RCC 7860 (cell line): ENCODE data around the gene SLCO2B1.

Experiments used
- DNase-seq: peaks from one replicate; pipeline ENCODE4 v3.0.0-alpha.2; 2015; ENCODE audit warnings: low spot score
- FAIRE-seq: peaks from 2 replicates; lab custom pipeline; 2012; peaks lifted over from hg19 to GRCh38; lab: Jason Lieb, UNC

The SLCO2B1 gene

DNA sequence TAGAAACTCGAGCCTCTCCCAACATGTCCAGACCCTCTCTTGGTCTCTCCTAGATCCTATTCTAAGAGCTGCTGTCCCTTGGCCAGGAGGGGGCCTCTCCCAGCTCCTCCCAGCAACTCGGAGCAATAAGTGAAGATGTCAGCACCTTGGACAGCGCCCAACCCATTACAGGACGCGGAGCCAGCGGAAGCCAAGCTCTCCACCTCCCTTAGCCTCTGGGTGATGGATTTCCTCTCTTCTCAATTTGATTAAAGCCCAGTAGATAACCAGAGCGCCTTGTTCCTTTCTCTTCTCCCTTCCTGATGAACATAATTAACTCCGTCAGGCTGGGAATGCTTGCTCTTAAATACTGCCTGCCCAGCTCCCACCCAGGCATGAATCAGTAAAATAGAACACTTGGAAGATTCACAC is 63.5 kb downstream of the SLCO2B1 start:
- FAIRE-seq (no peak), DNase-seq (peak; percentile 50)

DNA sequence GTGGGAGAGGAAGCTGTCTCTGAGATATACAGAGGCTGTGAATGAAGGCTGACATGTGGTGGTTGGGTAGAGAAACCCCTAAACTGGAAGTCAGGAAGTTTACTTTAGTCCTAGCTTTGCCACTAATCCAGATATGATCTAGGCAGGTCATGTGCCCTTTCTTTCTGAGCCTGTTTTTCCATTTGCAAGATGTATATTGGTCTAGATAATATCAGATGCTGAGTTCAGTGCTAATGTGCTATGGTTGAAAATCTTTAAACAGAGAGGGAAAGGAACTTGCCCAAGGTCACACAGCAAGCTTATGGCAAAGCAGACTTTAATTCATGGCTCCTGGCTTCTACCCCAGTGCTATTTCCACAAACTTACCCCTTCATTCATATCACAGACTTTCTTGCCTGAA is 63.9 kb downstream of the SLCO2B1 start:
- DNase-seq = no peak

DNA sequence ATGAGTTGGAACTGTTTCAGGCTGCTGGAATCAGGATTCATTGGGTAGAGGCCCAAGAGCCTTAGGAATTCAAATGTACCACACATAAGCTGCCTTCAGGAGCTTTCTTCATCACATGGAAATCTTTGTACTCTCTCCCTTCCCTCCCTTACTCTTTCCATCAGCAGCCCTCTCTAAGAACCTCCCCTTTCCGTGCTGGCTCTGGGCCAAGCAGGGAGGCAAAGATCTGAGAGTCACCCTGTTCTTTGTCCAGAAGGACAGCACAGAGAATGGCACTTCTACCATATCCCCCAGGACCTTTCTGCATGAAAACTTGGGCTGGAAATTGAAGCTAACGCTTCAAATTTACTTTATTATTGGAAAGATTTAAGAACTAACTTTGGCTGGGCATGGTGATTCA is 69.0 kb downstream of the SLCO2B1 start:
- no peak for FAIRE-seq
- no peak for DNase-seq

More for the DNA sequence above, 63.9 kb downstream of the SLCO2B1 start:
- FAIRE-seq = no peak

DNA sequence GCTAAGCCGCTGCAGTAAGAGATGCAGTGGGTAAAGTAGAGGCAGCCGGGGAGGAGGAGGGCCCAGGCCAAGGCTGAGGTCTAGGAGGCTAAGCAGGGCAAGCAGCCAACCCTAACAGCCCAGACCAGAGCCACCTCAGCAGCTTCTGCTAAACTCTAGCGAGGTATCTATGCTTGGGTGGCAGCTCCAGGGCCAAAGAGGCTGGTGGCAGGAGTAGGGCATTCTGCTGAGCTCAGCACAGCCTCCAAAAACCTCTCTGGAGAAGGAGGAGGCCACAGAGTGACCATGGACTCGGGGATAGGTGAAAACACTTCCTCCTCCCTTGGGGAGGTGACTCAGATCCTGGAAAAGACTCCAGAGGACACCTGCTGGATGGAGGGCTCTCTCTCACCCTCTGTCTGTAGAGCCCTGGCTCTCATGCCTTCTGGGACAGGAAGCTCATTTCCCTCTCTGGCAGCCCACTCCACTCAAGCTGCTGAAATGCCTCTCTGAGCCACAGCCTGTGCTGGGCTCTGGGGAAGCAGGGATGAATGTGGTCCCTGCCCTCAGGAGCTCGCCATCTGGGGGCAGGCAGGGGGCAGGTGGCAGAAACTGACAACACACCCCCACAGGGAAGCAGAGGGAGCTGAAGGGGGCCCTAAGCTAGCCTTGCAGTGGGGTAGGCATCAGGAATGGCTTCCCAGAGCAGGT is 73.2 kb downstream of the SLCO2B1 start:
- DNase-seq = no peak
- no peak for FAIRE-seq

DNA sequence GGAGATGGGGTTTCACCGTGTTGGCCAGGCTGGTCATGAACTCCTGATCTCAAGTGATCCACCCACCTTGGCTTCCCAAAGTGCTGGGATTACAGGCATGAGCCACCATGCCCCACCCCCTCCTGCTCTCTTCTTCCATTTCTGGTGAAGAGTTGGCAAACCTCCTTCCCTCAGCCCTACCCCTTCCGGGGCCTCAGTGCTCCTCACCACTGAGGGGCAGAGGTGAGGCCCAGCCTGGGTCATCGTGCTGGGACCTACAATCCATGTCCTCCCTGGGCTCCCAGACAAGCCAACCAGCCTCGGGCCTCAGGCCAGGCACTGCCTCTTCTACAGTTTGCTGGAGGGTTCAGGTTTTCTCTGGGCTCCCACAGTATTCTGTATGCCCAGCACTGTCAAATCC is 74.9 kb downstream of the SLCO2B1 start:
- FAIRE-seq (no peak), DNase-seq (no peak)

DNA sequence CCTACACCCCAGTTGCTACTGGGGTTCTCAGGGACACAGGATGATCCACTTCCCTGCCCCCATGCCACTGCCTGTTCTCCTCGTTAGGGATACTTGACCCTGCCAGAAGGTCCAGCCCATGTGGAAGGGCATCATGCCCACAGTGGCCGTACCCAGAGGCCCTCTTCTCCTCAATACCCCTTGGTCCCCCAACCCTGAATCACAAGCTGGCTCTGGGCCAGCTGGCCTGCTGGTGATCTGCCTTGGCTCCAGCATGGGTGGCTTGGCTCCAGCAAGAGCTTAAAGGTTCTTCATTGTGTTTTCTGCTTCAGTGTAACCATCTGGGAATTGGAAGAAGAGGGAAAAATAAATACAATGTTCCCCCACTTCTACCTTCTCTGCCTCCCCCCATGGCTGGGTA is 78.6 kb downstream of the SLCO2B1 start:
- DNase-seq = no peak
- no peak for FAIRE-seq

DNA sequence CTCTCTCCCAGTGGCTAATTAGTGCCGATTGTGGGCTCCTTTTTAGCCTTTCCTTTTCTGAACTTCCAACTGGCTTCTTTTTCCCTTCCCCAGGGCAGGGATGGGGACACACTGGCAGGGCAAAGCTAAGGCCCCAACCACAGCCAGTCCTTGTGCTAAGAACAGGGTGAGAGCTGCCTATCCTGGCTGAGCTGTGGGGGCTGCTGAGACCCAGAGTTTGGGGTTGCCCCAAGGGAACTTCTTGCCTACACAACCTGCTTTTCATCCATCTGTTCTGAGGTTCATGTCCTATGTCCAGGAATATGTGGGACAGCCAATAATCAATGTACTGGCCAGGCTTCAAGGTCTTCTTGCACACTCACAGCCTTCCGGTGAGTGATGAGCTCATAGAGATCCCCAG is 79.7 kb downstream of the SLCO2B1 start:
- DNase-seq (no peak), FAIRE-seq (no peak)

DNA sequence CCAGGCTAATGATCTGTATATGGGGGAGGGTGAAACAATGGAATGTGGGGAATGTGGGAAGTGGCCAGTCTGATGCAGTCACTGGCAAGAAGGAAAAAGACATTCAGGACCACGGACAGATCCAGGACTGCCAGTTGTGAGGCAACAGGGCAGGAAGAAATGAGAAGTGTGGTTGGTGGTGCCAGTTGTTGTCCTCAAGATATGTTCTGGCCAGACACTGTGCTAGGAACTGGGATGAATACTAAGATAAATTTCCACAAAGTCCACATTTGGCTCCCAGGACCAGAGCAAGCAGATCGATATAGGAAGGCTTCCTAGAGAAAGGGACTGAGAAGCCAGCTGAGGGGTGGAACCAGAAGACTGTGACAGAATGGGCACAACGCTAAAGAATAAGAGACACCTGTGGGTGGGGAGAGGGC is 82.9 kb downstream of the SLCO2B1 start:
- DNase-seq (peak; percentile 20), FAIRE-seq (no peak)

DNA sequence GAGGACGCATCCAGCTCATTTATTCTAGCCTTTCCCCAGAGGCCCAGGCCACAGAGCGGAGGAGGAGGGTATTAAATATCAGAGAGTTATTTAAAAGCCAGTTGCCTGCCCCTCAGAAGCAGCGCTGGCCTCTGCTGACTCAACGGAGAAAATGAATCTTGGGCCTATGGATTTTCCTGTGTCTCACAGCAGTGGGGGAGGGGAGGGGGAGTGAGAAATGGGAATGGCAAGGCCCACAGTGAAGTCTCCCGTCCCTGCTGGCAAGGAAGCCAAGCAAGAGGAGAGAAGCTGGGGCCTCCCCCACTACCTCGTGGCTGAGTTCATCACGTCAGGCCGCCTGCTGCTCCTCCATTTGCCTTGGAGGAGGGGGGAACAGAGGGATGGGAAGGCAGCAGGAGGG is 85.2 kb downstream of the SLCO2B1 start:
- DNase-seq (no peak), FAIRE-seq (no peak)

DNA sequence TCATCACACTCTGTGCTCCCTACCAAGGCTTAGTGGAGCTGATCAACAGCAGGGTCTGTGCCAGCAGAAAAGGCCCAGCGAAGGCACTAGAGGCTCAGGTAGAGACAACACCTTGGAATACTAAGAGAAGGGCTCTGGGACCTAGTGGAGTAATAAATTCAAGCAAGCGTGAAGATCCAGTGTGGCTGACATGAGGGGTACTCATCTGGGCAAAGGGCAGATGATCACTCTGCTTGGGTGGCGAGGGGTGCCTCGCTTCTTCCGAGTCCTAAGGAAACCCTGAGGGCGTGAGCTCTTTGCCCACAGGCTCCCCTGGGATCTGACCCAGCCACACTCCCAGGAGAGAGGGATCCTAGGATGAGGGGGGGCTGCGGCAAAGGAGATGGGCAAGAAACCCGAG is 86.1 kb downstream of the SLCO2B1 start:
- no peak for FAIRE-seq
- DNase-seq = no peak

DNA sequence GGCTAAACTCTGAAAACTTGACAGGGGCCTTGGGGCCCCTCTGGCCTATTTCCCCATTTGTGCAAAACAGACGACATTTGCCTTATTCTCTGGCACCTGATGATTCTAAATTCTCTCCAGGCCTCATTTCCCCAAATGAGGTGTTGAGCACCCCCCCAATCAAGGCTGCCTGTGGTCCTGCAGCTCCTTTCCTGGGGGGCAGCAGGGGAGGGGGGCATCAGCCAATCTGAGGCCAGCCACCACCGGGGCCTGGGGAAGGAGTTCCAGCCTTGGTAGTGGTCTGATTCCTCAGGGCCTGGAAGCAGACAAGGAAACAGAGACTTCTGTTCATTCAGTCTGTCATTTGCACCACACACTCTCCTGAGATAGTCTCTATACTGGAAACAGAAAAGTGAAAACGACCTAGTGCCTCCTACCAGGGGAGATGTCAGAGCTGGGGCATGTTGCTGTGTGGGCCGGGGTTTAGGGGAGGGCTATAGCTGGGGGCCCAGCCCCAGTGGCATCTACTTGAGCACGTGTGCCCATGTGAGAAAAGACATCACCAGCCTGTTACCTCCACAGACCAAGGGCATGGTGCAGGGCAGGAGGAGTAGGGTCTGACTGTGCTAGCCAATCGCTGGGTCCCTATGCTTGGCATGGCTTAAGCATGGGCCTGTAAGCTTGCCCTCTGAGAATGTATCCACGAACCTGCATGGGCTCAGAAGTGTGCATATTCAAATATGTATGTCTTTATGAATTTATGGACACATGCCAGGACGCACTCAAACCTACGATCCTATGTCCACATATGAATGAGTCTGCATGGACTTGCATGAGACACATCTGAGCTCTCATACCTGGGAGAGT is 87.9 kb downstream of the SLCO2B1 start:
- no peak for DNase-seq
- FAIRE-seq = no peak

DNA sequence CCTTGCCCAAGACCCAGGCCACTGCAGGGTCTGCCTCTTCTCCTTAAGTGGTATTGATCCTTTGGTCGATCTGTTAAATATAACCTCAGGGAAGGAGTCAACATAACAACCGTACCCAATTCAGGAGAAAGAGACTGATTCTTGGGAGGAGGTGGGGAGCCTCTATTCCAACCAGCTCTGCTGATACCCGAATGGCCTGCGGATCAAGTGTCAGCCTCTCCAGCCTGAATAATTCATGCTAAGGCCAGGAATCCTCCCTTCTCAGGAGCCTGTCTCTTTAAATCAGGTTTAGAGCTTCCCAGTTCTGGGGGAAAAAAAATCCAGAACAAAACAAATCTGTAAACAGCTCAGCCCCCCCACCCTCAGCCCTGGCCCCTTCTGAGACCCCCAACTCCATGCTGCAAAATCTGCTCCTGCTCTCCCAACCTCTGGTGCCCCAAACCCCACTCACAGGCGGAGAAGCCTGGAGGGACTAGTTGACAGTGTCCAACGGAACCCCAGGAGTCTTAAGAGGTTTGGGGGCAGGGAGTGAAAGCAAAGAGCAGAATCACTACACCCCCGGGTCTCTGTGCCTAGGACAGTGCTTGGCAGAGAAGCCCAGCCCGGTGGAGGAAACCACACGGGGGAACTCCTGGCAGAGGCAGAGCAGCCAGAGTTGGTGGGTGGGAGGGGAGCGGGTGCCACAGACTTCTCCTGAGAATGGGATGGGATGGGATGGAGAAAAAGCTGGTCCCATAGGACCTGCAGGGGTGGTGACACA is 88.8 kb downstream of the SLCO2B1 start:
- FAIRE-seq (no peak), DNase-seq (no peak)

DNA sequence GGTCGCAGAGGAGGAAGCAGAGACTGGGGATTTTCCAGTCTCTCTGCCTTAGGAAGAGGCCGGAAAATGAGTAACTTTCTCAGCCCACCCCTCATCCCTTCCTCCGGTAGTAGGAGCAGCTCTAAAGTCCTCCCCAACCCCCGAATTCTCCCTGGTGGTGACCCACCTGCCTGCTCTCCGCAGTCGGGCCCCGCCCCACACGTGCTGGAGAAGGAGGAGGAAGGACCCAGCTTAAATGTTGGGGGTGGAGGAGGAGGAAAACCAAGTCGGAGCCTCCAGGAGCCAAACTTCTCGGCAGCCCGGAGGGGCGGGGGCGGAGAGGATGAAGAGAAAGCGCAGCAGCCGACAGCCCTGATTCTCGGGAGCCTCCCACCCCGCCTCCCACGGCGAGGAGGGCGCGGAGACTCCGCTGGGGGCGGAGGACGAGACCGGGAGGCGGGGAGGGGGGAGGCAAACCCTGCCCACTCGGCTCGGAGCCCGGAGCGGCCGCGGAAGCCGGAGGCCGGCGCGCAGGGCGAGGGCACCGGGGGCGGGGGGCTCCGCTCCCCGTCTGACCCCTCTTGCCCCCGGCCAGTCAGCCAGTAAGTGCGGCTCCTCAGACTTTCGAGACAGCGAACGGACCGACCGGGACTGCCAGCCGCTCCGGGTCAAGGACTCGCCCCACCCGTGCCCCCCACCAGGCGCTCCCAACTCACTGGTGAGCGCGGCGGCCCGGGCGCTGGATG is 89.6 kb downstream of the SLCO2B1 start, which contains the start of gene TPBGL:
Gene TPBGL (plus strand): TSS at position 464 of the 725 bp plus-strand sequence. CDS start 276 bp downstream, outside the sequence.
- FAIRE-seq = no peak

DNA sequence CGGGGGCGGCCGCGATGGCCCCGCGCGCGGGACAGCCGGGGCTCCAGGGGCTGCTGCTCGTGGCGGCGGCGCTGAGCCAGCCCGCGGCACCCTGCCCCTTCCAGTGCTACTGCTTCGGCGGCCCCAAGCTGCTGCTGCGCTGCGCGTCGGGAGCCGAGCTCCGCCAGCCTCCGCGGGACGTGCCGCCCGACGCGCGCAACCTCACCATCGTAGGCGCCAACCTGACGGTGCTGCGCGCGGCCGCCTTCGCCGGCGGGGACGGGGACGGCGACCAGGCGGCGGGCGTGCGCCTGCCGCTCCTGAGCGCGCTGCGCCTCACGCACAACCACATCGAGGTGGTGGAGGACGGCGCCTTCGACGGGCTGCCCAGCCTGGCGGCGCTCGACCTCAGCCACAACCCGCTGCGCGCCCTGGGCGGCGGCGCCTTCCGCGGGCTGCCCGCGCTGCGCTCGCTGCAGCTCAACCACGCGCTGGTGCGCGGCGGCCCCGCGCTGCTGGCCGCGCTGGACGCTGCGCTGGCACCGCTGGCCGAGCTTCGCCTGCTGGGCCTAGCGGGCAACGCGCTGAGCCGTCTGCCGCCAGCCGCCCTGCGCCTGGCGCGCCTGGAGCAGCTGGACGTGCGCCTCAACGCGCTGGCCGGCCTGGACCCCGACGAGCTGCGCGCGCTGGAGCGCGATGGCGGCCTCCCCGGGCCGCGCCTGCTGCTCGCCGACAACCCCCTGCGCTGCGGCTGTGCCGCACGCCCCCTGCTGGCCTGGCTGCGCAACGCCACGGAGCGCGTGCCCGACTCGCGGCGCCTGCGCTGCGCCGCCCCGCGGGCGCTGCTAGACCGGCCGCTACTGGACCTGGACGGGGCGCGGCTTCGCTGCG is 90.4 kb downstream of the SLCO2B1 start:
- FAIRE-seq (no peak), DNase-seq (peak; percentile 6)

More for the DNA sequence above, 89.6 kb downstream of the SLCO2B1 start, which contains the start of gene TPBGL:
- DNase-seq = no peak

DNA sequence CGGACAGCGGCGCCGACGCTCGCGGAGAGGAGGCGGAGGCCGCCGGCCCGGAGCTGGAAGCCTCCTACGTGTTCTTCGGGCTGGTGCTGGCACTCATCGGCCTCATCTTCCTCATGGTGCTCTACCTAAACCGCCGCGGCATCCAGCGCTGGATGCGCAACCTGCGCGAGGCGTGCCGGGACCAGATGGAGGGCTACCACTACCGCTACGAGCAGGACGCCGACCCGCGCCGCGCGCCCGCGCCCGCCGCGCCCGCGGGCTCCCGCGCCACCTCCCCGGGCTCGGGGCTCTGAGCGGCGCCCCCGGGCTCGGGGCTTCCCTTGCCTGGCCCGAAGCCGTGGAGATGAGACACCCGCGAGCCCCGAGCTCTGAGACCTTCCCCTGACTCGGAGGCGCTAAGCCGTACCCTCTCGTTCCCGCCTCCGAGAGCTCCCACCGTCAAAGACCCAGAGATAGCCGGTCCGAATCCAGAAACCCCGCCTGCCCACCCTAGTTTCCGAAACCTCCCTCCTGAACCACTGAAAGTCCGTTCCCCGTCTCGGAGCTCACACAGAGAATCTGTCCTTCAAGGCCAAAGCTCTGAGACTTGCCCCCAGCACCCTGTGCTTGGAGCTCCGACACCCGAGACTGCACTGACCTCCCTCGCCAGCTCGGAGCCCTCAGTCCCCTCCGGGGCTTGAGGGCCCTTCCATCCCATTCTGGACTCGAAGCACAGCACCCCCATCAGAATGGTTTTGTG is 91.2 kb downstream of the SLCO2B1 start:
- DNase-seq (no peak), FAIRE-seq (no peak)

DNA sequence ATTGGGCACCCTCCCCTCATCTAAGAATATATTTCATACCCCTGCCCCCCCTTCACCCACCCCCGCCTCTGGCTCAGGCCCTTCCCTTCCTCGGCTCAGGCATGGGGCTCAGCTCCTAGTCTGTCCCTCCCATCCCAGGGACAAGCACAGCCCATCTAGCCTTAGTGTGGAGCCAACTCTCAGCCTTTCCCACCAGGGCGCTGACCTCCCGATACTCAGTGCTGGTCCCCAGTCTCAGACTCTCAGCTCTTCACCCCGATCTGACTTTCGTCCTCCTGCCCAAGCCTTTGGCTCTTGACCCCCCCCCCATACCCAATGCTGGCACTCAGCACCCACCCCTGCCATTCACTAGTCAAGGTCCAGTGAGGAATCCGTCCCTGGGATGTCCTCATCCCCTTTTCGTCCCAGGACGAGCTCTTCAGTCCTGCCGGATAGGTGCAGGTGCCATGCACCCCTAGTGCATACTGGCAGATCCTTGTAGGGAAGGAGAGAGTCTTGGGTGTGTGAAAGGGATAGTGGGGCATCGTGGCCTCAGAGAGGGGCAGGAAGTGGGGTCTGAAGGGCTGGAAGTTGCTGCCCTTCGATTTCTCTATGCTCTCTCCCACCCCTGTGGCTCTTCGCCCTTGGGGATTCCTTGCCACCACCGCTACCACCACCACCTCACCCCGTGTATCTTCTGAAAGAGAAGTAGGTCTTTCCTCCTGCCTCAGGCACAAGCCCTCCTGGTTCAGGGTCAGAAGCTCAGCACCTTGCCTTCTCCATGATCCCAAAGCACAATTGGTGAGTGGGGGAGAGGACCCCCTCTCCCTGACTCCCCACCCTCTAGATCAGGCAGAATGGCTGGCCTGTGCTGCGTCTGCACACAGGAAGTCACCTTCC is 92.1 kb downstream of the SLCO2B1 start:
- FAIRE-seq = no peak
- no peak for DNase-seq

DNA sequence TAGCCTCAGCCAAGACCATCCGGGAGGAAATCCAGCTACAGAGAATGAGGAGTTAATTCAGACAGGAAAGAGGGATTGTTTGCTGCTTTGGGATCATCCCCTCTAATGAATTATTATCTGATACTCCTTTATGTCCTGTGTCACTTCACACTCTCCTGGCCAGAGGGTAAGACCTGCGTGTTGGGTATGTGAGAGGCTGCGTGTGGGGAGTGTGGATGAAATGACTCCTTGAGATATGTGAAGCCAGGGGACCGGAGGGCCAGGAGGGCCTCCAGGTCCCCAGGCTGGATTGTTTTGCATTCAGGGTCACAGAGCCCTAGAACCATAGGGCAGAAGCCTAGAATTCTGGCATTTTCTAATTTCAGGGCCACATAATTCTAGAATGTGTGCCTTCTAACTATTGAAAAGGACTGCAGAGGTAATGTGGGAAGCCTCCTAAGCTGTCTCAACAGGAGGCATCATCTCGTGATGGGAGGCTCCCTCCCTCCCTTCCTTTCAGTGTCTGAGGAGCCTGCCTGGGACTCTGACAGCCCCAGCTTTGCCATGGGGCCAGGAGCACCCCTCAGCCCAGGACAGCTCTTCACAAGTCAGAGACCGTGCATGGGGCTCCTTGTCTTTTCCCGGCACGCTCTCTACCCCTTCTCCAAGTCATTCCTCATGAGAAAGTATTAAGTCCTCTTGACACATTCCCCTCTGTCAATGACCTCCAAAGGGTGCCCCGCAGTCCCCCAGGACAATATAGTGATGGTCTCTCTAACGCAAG is 93.3 kb downstream of the SLCO2B1 start:
- FAIRE-seq (no peak), DNase-seq (no peak)
